ENCODE measurements around the gene KLHL29.
"Not testable (repeated sequence)": the region's sequence is repeated elsewhere in the genome, so short reads cannot be mapped to it uniquely, and the experiment has no call there.

DNA sequence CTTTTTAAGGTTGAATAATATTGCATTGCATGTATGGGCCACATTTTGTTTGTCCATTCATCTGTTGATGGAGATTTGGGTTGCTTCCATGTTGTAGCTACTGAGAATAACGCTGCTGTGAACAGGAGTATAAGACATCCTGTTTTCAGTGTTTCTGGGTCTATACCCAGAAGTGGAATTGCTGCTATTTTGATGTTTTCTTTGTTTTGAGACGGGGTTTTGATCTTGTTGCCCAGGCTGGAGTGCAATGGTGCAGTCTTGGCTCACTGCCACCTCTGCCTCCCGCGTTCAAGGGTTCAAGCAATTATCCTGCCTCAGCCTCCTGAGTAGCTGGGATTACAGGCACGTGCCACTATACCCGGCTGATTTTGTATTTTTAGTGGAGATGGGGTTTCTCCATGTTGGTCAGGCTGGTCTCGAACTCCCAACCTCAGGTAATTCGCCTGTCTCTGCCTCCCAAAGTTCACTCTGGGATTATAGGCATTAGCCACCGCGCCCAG is 6.3 kb downstream of the KLHL29 start:
- not testable (repeated sequence) for TF ChIP-seq CTCF (conservative IDR thresholded peaks at IDR 0.05); ZFX (IDR thresholded peaks at IDR 0.05)
